ENCODE data around the gene KCNF1.

KCNF1 gene

DNA sequence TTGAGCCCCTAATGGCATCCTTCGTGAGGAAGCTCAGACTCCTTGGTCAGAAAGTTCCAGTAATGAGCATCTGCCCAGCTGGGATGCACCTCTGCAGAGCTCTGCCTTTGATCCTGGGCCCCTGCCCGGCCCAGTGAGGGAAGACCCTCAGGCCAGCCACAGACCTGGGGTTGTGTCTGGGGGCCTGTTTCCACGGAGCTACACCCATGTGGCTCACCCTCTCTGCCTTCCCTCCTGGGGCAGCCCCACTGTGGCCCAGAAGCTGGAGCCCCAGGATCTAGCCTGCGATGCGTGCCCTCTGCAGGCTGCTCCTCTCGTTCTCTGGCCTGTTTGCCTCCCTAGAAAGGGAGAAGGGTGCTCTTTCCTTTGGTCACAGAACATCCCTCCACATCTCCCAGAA, 9.8 kb downstream of the KCNF1 start:
- DNase-seq: no peak

- DNase-seq: no peak
Observed at GRCh38 chr2:10922307-10923007, 10.7 kb downstream of the KCNF1 start.

GRCh38 chr2:10923008-10923375, 11.3 kb downstream of the KCNF1 start:
- DNase-seq: no peak

DNA sequence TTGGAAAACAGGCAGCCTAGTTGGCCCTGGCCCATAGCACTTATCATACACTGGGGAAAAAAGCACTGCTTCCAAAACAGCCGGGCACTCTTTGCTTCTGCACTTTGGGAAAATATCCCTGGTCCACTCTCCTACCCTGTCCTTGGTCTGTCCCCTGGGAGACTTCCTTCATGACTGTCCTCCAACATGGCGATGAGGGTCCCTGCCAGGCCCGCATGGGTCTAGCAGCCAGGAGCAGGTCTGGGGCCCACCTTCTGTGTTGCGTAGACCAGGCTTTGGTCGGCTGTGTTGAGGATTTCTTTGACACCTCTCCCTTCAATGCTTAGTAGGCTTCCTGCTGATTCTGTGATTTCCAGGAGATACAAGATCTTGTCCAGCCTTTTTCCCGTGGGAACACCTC, 12.2 kb downstream of the KCNF1 start:
- no peak for DNase-seq

DNA sequence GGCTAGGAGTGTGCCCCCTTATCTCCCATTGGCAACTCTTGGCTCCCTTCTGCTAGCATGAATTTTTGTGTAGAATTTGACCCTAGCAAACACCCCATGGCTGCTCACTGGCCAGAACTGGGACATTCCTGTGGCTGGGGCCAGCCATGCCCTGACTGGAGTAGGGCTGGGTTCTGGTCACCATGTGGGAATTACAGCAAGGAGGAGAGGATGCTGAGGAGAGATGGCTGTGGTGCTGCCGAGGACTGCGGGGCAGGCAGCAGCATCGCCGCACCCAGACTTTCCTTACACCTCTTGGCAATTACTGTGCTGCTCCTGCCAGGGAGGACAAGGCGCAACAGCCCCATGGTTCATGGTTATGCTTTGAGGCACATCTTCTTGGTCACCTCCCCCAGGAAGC, 12.7 kb downstream of the KCNF1 start:
- no peak for DNase-seq

- DNase-seq: no peak
Observed at GRCh38 chr2:10924859-10925258, 13.1 kb downstream of the KCNF1 start.

- no peak for DNase-seq
Observed at GRCh38 chr2:10926191-10926820, 14.6 kb downstream of the KCNF1 start.

GRCh38 chr2:10930721-10931516, 19.2 kb downstream of the KCNF1 start:
- DNase-seq: no peak

DNA sequence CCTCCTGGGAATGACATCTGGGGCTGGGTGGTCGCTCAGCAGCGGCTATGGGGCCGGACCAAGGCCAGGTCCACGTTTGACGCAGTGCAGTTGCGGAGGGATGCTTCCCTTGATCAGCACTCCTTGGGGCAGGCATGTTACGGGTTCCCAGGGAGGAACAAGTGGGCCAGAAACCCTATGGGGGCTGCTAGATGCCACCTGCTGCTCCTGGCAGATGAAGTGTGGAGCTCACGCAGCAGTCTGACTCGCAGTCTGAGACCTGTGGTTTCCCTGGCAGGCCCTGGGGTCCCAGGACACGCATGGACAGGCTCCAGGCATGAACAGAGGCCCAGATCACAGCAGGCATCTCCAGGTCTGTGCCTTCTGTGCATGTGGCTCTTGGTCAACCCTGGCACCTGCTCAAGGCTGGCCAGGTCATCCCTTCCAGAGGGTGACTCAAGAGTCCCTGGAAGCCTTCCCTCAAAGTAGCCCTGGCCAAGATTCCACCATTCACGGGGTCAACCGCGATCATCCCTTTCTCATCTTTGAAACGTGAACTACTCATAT, 20.0 kb downstream of the KCNF1 start:
- no peak for DNase-seq

DNA sequence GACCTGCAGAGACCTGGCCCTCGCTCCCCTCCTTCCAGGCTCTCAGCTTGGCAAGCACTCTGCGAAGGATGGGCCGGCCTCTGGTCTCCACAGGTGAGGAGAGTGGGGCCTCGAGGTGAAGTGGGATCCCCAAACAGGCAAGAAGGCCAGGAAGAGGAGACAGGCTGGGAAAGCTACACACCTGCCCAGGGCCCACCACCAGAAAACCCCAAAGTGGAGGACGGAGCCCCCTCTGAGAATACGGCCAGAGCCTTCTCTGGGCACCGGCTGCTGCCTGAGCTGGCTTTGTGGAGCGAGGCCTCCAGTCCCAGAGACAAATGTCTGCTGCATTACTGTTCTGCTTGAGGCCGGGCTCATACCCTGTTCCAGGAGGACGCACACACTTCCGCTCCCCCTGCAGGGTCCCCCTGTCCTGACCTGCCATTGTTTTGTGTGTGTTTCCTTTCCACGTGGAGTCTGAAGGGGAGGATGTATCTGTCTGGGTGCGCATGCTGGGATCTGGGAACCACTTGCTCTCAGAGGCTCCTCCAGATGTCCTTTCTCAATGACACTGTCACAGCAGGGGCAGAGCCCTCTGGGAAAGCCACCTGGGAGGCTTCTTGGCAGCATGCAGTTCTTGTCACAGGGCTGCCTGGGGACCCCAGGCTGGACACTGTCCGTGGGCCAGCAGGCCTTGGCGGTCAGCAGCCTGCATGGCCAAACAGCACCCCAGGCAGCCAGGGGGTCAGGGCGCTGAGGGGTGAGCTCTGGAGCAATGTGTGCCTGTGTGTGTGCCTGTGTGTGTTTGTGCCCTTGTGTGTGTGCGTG, 20.8 kb downstream of the KCNF1 start:
- no peak for DNase-seq

DNA sequence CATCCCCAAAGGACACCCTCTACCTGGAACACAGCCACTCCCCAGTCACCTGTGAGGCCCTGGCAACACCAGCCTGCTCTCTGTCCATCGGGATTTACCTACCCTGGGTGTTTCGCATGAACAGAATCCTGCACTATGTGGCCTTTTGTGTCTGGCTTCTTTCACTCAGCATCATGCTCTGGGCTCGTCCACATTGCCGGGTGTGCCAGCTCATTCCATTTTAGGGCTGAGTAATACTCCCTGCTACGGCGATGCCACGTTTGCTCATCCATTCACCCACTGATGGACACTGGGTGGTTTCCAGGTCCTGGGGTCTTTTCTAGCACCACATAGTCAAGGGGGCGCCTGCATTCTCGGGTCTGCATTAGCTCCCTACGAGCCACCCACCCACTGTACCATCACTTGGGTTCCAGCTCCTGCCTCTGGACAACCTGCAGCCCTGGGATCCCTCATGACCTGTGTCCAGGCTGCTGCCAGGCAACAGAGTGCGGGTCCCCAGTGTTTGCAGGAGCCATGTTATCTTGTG, 22.0 kb downstream of the KCNF1 start:
- DNase-seq: no peak

- peak in 1 of 2 experiments; percentile 61 for DNase-seq
Observed at GRCh38 chr2:10934308-10934978, 22.7 kb downstream of the KCNF1 start.

- DNase-seq: peak; percentile 90 to 92
Observed at GRCh38 chr2:10934979-10935350, 23.2 kb downstream of the KCNF1 start.

GRCh38 chr2:10935366-10935918, 23.7 kb downstream of the KCNF1 start:
- DNase-seq: peak in 1 of 2 experiments; percentile 22

GRCh38 chr2:10935953-10936942, 24.5 kb downstream of the KCNF1 start:
- peak; percentile 69 to 75 for DNase-seq

GRCh38 chr2:10939058-10939457, 27.3 kb downstream of the KCNF1 start:
- DNase-seq: no peak

GRCh38 chr2:10940596-10940995, 28.9 kb downstream of the KCNF1 start:
- DNase-seq: no peak

GRCh38 chr2:10941383-10941782, 29.6 kb downstream of the KCNF1 start:
- DNase-seq: no peak

DNA sequence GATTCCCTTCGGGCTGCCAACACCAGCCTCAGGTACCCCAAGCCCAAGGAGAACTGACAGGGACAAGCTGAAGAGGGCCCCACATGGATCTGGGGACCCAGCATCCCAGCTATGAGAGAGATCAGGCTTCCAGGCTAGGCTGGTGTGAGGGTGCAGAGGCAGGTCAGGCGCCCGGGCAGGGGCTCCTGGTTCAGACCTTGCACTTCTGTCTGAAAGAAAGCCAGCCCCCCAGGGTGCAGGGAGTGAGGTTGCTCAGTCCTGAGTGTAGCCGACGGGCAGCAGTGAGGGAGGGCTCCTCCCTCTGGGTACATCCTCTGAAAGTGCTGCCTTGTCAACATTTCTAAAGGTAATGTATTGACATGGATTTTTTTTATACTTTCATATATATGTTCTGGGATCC, 33.1 kb downstream of the KCNF1 start:
- DNase-seq: no peak

- DNase-seq: no peak
Observed at GRCh38 chr2:10946394-10946793, 34.7 kb downstream of the KCNF1 start.
